GM19438 (cell line): ENCODE results near the gene RBM38.

Experiments
- ATAC-seq: cut with Tn5 transposase; IDR thresholded peaks from one replicate; pipeline ENCODE4 v1.9.1; 2021; ENCODE audit warnings: low read depth; ENCODE audit not compliant: unreplicated experiment

The RBM38 gene

DNA sequence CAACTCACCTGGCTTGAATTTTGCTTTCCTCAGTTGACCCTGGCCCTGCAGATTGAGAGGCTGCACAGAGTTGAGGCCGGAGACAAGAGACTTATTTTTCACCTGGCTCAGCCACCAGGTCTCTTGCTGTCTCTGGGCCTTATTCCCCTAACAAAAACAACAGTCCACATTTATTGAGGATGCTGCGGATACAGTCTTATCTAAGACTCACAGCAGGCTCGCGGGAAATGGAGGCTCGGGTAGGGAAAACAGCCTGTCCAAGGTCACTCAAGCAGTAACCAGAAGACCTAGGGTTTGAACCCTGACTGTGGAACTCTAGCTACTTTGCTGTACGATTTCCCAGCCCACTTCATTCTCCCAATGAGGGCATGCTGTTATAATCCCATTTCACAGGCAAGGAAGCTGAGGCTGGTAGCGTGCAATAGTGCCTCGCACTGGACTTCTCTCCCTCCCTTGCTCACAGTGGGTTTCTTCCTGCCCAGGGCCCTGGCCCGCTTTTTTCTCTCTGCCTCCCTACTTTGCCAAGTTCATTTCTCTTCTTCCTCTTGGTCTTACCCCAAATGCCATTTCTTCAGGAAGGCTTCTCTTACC lies 57.7 kb downstream of the RBM38 start:
- ATAC-seq: no peak

DNA sequence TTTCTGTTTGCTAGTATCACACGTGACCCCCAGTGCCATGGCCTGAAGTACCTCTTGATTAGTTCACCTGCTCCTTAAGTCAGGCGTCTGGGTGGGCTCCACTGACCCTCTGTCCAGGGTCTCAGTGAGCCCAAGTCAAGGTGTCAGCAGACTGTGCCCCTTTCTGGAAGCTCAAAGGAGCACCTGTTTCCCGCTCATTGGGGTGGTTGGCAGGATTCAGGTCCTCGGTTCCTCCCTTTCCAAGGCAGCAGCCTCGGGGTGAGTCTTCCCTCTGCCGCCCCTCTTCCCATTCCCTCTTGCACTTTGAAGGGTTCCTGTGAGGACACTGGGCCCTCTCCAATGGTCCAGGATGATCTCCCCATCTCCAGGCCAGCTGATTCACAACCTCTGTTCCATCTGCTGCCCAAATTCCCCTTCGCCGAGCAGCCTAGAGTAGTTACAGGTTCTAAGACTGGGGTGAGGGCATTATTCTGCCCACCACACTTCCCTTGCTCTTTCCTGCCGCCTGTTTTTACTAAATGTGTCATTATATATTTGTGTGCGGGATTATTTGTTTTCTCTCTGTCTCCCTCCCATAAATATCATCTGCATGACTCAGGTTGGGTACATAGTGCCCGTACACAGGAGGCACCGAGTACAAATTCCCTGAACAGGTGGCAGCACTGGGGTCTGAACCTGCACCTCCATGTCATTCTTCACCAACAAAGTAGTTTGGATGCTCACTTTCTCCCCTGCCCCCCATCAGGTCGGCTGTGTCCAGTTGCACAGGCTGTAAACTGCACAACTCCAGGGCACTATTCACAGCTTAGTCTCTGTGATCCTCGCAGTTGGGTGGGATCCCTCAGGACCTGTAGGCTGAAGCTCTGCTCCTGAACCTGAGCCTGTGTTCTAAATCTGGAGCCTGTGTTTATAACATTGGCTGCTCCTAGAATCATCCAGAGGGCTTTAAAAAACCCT lies 58.5 kb downstream of the RBM38 start:
- no peak for ATAC-seq

DNA sequence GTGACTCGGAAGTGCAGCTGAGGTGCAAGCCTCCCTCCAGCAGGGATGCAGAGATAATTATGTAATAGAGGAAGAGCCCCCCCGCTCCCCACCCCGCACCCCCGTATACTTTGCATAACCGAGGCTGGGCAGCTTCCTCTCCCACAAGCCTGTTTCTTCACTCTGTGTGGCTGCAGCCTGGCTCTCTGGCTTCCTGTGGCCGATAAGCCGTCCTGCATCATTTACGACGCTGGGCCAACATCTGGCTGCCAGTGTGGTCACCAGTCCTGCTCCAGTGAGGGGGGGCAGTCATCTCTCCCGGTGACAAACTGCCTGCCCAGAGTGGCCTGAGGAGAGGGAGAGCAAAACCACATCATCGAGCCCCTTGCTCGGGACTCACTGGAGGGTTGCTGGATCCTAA lies 59.2 kb downstream of the RBM38 start:
- ATAC-seq: peak; percentile 82

GRCh38 chr20:57450931-57451330 lies 59.7 kb downstream of the RBM38 start:
- ATAC-seq: peak; percentile 19

- no peak for ATAC-seq
Measured at GRCh38 chr20:57451431-57451794, 60.2 kb downstream of the RBM38 start.

- no peak for ATAC-seq
Measured at GRCh38 chr20:57451795-57452661, 60.8 kb downstream of the RBM38 start.

DNA sequence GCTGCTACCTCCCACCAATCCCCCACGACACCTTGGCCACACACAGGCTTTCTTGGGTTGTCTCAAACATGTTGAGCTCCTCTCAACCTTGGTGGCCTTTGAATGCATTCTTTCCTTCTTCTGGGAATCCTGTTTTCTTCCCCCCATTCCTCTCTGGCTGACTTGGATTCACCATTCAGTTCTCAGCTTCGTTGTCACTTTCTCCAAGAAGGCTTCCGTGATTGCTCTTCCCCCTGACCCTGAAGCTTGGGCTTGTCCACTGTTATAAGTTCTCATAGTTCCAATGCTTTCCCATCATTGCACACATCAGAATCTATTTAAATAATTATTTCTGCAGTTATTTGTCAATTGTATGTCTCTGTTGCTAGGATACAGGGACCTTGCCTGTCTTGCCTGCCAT lies 64.2 kb downstream of the RBM38 start:
- no peak for ATAC-seq

DNA sequence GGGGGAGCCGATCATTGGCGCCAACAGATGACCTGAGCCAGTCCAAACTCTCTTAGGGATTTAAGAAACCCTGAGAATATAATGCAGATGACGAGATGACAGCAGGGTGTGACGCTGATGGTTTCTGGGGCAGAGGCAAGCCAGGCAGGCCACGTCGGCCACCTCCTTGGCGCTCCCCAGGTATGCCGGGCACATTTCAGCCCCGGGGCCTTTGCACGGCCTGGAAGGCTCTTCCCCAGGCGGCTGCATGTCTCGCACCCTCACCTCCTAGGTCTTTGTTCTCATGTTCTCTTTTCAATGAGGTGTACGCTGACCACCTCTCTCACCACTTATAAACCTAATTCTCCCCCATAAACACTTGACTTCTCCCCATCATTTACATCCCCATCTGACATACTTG lies 64.9 kb downstream of the RBM38 start:
- ATAC-seq: no peak

GRCh38 chr20:57457243-57458095 lies 66.3 kb downstream of the RBM38 start:
- ATAC-seq: no peak

GRCh38 chr20:57458400-57459160 lies 67.4 kb downstream of the RBM38 start:
- no peak for ATAC-seq
